Bone marrow (tissue), 2 donors: ENCODE results near the gene MMP24.
"Not testable (repeated sequence)": the region's sequence is repeated elsewhere in the genome, so short reads cannot be mapped to it uniquely, and the experiment has no call there.

Experiments used
- DNase-seq, 2 donors: peaks; one replicate each; lab custom pipeline; 2025; lab: John Stamatoyannopoulos, UW

MMP24 gene

DNA sequence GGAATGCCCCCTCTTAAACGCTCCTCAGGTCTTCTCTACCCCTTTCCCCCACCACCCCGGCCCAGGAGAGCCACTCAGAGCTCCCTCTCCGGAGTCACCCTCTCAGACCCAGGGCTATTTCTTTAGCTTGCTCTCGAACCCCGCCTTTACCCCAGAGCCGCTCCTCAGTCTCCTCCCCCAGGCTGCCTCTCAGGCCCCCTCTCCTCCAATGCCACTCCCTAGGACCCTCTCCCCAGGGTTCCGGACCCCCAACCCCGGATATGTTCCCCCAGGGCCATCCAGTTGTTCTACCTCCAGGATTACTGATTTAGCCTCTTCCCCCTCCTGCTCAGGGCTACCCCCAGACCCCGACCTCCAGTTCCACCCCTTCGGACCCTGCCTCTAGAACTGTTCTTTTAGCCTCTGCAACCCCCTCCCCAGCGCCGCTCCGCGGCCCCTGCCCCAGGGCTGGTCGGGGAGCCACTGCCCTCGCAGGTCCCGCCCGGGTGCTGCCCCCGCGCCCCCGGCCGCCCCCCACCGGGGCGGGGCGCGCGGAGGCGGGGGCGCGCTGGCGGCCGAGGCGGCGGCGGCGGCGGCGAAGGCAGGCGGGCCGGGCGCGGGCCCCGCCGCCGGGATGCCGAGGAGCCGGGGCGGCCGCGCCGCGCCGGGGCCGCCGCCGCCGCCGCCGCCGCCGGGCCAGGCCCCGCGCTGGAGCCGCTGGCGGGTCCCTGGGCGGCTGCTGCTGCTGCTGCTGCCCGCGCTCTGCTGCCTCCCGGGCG lies at the start of gene MMP24:
MMP24 (plus strand) TSS at position 565 of the 758 bp plus-strand sequence; CDS start at position 614, 49 bp downstream.
- DNase-seq = no peak

GRCh38 chr20:35179292-35180212 lies 46.9 kb upstream of the MMP24 start:
- DNase-seq = no peak

DNA sequence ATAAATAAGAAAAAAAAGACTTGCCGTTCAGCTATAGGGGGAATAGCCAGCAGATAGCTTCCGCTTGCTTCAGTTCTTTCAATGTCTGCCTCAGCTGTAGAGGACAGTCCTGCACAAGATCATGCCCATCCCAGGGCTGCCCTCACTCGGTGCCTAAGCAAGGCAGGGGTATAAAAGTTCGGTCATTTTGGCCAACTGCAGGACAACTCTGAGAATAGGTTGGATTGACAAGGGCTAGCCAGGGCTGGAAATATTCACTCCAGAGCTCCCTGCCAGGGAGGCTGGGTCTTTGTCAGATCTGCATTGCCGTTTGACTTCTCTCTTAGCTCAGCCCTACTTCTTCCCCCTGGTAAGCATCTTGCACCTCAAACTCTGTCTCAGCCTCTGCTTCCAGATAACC lies 46.2 kb upstream of the MMP24 start:
- no peak for DNase-seq

DNA sequence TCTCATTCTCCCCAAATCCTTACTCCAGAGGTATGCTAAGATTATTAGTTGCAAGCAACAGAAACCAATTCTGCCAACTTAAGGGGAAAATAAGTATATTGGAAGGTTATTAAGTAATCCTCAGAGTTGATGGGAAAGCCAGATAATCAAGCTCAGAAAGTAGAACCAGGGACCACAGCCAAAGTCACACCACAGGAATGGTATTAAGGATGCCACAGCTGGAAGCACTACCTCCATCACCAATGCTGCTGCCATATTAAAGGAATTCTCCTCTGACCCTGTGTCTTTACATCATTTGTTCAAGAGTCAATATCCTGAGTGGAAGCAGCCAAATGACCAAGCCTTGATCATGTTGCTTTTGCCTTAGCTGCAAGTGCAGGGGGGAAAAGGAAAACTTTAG lies 44.8 kb upstream of the MMP24 start:
- DNase-seq = no peak

DNA sequence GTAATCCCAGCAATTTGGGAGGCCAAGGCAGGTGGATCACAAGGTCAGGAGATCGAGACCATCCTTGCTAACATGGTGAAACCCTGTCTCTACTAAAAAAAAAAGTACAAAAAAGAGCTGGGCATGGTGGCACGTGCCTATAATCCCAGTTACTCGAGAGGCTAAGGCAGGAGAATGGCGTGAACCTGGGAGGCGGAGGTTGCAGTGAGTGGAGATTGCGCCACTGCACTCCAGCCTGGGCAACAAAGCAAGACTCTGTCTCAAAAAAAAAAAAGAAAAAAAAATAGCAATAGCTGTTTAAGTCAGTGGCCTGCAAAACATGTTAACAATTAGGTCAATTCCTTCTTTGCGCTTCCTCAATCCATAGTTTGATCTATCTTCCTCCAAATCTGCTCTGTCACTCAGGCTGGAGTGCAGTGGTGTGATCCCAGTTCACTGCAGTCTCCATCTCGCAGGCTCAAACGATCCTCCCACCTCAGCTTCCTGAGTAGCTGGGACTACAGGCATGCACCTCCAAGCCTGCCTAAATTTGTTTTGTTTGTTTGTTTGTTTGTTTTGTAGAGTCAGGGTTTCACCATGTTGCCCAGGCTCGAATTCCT lies 39.7 kb upstream of the MMP24 start:
- DNase-seq = not testable (repeated sequence)

- no peak for DNase-seq
These were observed 38.8 kb upstream of the MMP24 start for GRCh38 chr20:35187584-35188190.

DNA sequence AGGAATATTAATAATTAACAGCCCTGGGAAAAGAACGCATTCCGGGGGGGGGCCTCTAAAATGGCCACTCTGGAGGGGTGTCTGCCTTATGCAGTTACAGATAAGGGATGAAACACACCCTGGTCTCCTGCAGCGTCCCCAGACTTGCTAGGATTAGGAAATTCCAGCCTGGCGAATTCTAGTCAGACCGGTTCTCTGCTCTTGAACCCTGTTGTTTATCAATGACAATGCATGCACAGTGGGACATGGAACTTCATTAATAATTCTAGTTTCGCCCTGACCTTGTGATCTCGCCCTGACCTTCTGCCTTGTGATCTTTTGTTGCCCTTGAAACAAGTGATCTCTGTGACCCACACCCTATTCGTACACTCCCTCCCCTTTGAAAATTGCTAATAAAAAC lies 37.3 kb upstream of the MMP24 start:
- DNase-seq = not testable (repeated sequence)

DNA sequence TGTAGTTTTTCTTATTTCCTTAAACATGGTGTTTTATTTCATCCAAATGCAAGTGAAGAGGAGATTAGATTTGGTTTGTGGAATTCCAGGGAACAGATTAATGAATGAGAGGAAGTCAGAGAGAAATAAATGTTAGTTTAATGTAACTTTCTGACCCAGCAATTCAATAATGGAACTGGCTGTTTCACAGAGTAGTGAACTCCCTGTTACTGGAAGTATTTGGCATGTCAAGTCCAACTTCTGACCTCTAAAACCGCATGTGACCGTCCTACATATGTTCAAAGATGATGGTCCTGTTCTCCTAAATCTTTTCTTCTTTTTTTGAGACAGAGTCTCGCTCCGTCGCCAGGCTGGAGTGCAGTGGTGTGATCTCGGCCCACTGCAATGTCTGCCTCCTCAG lies 35.9 kb upstream of the MMP24 start:
- no peak for DNase-seq

- no peak for DNase-seq
These were observed 34.9 kb upstream of the MMP24 start for GRCh38 chr20:35191419-35192117.

GRCh38 chr20:35192118-35192872 lies 34.2 kb upstream of the MMP24 start:
- no peak for DNase-seq

DNA sequence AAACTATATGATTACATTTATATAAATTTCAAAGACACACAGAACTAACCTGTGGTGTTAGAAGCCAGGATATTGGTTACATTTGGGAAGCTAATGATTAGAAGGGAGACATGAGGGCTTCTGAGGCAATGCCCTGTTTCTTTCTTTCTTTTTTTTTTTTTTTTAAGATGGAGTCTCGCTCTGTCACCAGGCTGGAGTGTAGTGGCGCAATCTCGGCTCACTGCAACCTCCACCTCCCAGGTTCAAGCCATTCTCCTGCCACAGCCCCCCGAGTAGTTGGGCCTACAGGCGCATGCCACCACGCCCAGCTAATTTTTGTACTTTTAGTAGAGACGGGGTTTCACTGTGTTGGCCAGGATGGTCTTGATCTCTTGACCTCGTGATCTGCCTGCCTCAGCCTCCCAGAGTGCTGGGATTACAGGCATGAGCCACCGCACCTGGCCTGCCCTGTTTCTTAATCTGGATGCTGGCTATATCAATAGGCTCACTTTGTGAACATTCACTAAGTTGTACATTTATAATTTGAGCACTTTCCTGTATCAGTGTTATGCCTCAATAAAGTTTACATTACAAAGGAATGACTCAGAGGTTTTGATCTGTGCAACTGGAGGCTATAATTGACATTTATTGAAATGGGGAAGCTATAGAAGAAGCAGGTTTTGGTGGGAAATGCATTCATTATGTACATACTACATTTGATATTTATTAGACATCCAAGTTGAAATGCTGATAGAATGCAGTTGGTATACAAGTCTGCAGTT lies 33.3 kb upstream of the MMP24 start:
- DNase-seq = not testable (repeated sequence)

DNA sequence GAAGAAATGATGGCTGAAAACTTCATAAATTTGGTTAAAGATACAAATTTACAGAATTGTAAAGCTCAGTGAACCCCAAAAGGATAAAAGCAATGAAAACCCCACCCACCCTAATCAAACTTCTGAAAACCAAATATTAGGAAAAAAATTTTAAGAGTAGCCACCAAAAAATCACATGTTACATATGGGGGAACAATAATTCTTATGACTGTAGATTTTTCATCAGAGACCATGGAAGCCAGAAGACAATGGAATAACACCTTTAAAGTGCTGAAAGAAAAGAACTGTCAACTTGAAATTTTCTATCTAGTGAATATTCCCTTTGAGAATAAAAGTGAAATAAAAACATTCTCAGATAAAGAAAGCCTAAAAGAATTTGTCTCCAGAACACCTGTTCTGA lies 30.2 kb upstream of the MMP24 start:
- DNase-seq = no peak

GRCh38 chr20:35199740-35200139 lies 26.8 kb upstream of the MMP24 start:
- no peak for DNase-seq

DNA sequence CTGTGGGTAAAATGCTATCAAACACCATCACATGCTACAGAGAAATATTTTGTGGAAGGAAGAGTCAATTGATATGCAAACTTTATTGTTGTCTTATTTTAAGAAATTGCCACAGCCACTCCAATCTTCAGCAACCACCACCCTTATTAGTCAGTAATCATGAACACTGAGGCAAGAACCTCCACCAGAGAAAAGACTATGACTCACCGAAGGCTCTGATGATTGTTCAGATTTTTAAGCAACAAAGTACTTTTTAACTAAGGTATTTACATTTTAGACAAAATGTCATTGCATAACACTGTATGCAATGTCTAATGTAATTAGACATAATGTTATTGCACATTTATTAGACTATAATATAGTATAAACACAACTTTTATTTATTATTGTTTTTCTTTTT lies 26.2 kb upstream of the MMP24 start:
- no peak for DNase-seq

DNA sequence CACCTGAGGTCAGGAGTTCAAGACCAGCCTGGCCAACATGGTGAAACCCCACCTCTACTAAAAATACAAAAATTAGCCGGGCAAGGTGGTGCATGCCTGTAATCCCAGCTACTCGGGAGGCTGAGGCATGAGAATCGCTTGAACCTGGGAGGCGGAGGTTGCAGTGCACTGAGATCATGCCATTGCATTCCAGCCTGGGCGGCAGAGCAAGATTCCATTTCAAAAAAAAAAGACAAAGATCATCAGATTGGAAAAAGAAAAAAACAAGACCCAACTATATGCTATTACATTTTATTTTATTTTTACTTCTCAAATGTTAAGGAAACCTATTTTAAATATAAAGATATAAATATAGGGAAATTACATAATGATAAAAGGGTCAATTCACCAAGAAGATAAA lies 25.0 kb upstream of the MMP24 start:
- not testable (repeated sequence) for DNase-seq

DNA sequence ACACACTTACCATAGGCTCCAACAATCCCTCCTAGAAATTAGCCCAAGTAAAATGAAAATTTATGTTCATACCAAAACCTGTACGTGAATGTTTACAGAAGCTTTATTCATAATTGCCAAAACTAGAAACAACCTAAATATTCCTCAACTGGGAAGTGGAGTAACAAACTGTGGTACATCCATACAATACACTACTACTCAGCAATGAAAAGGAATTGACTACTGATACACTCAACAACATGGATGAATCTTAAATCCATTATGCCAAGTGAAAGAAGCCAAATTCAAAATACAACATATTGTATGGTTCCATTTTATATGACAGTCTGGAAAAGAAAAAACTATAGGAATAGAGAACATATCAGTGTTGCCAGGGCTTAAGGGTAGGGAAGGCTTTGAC lies 19.7 kb upstream of the MMP24 start:
- DNase-seq = no peak

- peak; percentile 16 to 68 for DNase-seq
These were observed 18.4 kb upstream of the MMP24 start for GRCh38 chr20:35207950-35208611.

- DNase-seq = no peak
These were observed 11.2 kb upstream of the MMP24 start for GRCh38 chr20:35215066-35215956.

- DNase-seq = no peak
These were observed 9.9 kb upstream of the MMP24 start for GRCh38 chr20:35216541-35216940.
